ENCODE measurements around the gene SLC41A3. TPM values are rescaled to one million over a fixed set of nuclear protein-coding genes. Genes with fewer than 3 reads are reported as not detected.

Gene SLC41A3
- total RNA-seq, 3 donors from 2014 or later: 23.0 to 33.9 (median 31.2) TPM

- Histone ChIP-seq H3K9me3 (peaks cover 11% of the 10 kb centered on the region), H3K4me1 (ENCODE audit: low read depth) (no peaks in the 10 kb centered on the region), H3K4me3 (no peak overlapping the region), H3K36me3 (ENCODE audit: low read depth) (no peaks in the 10 kb centered on the region)
- ATAC-seq (no peak), DNase-seq (no peak)
- intact Hi-C loops (cut with DNase I, micrococcal nuclease): no loop called here
- TF ChIP-seq, protein P1, sequence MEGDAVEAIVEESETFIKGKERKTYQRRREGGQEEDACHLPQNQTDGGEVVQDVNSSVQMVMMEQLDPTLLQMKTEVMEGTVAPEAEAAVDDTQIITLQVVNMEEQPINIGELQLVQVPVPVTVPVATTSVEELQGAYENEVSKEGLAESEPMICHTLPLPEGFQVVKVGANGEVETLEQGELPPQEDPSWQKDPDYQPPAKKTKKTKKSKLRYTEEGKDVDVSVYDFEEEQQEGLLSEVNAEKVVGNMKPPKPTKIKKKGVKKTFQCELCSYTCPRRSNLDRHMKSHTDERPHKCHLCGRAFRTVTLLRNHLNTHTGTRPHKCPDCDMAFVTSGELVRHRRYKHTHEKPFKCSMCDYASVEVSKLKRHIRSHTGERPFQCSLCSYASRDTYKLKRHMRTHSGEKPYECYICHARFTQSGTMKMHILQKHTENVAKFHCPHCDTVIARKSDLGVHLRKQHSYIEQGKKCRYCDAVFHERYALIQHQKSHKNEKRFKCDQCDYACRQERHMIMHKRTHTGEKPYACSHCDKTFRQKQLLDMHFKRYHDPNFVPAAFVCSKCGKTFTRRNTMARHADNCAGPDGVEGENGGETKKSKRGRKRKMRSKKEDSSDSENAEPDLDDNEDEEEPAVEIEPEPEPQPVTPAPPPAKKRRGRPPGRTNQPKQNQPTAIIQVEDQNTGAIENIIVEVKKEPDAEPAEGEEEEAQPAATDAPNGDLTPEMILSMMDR (IDR thresholded peaks at IDR 0.05): no peak
These were observed 53.5 kb downstream of the SLC41A3 start for GRCh38 chr3:126030455-126030854.

DNA sequence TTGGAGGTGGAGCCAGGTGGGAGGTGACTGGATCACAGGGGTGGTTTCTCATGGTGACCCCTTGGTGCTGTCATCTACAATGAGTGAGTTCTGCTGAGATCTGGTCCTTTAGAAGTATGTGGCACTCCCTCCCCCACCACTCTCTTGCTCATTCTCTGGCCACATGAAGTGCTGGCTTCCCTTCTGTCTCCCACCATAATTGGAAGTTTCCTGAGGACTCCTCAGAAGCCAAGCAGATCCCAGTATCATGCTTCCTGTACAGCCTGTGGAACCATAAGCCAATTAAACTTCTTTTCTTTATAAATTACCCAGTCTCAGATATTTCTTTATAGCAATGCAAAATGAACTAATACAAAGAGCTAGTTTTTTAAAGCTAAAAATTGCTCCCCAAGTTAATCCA lies 54.7 kb downstream of the SLC41A3 start:
- no peak for ATAC-seq
- TF ChIP-seq, protein P1 (IDR thresholded peaks at IDR 0.05): no peak
- intact Hi-C loops (cut with DNase I, micrococcal nuclease): no loop called here
- DNase-seq: no peak
- no peaks in the 10 kb centered on the region for H3K4me1 ChIP-seq (ENCODE audit: low read depth)
- H3K4me3 ChIP-seq: no peak overlapping the region
- H3K9me3 ChIP-seq: peaks cover 11% of the 10 kb centered on the region
- no peaks in the 10 kb centered on the region for H3K36me3 ChIP-seq (ENCODE audit: low read depth)

DNA sequence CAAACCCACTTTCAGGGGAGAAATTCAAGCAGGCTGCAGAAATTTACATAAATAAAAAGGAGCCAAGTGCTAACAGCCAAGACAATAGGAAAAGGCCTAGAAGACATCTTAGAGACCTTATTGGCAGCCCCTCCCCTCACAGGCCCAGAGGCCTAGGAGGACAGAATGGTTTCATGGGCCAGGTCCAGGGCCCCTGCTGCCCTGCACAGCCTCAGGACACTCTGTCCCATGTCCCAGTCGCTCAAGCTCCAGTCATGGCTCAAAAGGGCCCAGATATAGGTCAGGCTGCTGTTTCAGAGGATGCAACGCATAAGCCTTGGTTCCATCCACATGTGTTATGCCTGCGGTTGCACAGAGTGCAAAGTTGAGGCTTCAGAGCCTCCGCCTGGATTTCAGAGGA lies 55.8 kb downstream of the SLC41A3 start:
- DNase-seq: no peak
- TF ChIP-seq, protein P1 (IDR thresholded peaks at IDR 0.05): no peak

DNA sequence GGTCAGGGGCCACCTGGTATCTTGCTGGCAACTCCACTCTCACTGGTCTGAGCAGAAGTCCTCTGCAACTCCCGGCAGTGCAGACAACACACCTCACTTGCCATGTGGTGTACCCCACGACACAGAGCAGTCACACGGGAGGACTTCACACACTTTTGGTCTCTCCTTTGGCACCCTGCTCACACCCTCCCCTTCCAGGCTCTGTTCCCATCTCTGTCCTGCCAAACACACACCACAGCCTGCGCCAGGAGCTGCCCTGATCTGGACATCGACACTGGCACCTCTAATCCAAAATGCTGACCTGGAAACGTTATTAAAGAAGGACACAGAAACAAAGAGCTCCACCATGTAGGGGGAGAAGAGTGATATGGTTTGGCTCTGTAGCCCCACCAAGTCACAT lies 57.2 kb downstream of the SLC41A3 start:
- TF ChIP-seq, protein P1 (IDR thresholded peaks at IDR 0.05): no peak
- H3K4me3 ChIP-seq: no peak overlapping the region
- H3K4me1 ChIP-seq (ENCODE audit: low read depth): no peaks in the 10 kb centered on the region
- H3K9me3 ChIP-seq: peaks cover 11% of the 10 kb centered on the region
- intact Hi-C loops (cut with DNase I, micrococcal nuclease): no loop called here
- DNase-seq: no peak
- no peaks in the 10 kb centered on the region for H3K36me3 ChIP-seq (ENCODE audit: low read depth)
- no peak for ATAC-seq

More for the DNA sequence above, 55.8 kb downstream of the SLC41A3 start:
- Histone ChIP-seq H3K36me3 (ENCODE audit: low read depth) (no peaks in the 10 kb centered on the region), H3K4me3 (no peak overlapping the region), H3K9me3 (peaks cover 11% of the 10 kb centered on the region), H3K4me1 (ENCODE audit: low read depth) (no peaks in the 10 kb centered on the region)
- no peak for ATAC-seq
- intact Hi-C loops (cut with DNase I, micrococcal nuclease): no loop called here

DNA sequence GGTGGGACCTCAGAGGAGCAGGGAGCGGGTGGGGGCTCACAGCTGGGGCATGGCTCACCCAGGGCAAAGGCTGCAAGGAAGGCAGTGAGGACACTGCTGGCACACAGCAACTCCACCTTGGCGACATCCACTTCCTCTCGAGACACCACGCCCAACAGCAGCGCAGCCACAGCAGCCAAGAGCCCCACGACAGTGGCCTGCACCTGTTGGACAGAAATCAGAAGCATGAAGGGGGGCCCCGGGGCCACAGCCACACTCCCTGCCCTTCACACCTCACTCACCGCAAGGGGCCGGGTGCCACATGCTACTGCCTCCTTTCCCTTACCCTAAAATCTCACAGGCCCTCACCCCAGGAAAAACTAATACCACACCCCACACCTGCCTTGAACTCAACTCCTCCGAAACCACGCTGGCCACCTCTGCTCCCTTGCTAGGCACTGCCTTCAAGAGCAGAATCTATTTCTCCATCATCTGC lies 57.6 kb downstream of the SLC41A3 start:
- peak; percentile 38 for ATAC-seq
- Histone ChIP-seq H3K4me1 (ENCODE audit: low read depth) (no peaks in the 10 kb centered on the region), H3K36me3 (ENCODE audit: low read depth) (no peaks in the 10 kb centered on the region), H3K4me3 (no peak overlapping the region), H3K9me3 (peaks cover 11% of the 10 kb centered on the region)
- TF ChIP-seq, protein P1 (IDR thresholded peaks at IDR 0.05): no peak
- intact Hi-C loops (cut with DNase I, micrococcal nuclease): no loop called here
- DNase-seq: no peak

GRCh38 chr3:126025862-126026261 lies 58.1 kb downstream of the SLC41A3 start:
- H3K36me3 ChIP-seq (ENCODE audit: low read depth): no peaks in the 10 kb centered on the region
- H3K4me1 ChIP-seq (ENCODE audit: low read depth): no peaks in the 10 kb centered on the region
- intact Hi-C loops (cut with DNase I, micrococcal nuclease): no loop called here
- peak; percentile 23 for ATAC-seq
- no peak overlapping the region for H3K4me3 ChIP-seq
- peaks cover 11% of the 10 kb centered on the region for H3K9me3 ChIP-seq
- TF ChIP-seq, protein P1 (IDR thresholded peaks at IDR 0.05): no peak
- no peak for DNase-seq

Data from mucosa of descending colon (tissue), 3 donors.